PC-9 (cell line): ENCODE measurements around the gene CA5A.

ENCODE experiments used
- CTCF ChIP-seq: fragments of 200-600 bp; sonication (generic); conservative IDR thresholded peaks from 2 replicates; pipeline ENCODE4 v1.6.1; 2017; ENCODE audit warnings: mixed run types, antibody characterized with exemption, mild to moderate bottlenecking, moderate library complexity
- EZH2 ChIP-seq: fragments of 200-600 bp; sonication (generic); IDR thresholded peaks from 2 replicates; pipeline ENCODE4 v1.8.0; 2017; ENCODE audit warnings: antibody characterized with exemption, low read depth

- no peak for TF ChIP-seq EZH2
- no peak for TF ChIP-seq CTCF
These were observed 3.5 kb upstream of the CA5A start for GRCh38 chr16:87939562-87940423.
